Neural progenitor cell (in vitro differentiated cells): ENCODE results near the gene NUP58. TPM values are rescaled to one million over a fixed set of nuclear protein-coding genes. Genes with fewer than 3 reads are reported as not detected.
A peak's percentile ranks its signal among the peaks of the same experiment; 100 is the strongest.

Experiments
- DNase-seq: peaks from one replicate; pipeline ENCODE4 v3.0.0-alpha.2; 2016; ENCODE audit warnings: low spot score
- H2AFZ ChIP-seq: fragments of 200-600 bp; sonication (generic); replicated peaks from 2 replicates; pipeline ENCODE4 v1.6.1; 2016; ENCODE audit warnings: antibody characterized with exemption
- H3F3A ChIP-seq: fragments of 200-600 bp; sonication (generic); 2 replicates; pipeline ENCODE4 v1.6.1; 2016; ENCODE audit warnings: antibody characterized with exemption, low read depth
- H3K27ac ChIP-seq: fragments of 200-600 bp; sonication (generic); 2 replicates; pipeline ENCODE4 v1.5.1; 2016; ENCODE audit warnings: mild to moderate bottlenecking
- H3K27me3 ChIP-seq: fragments of 200-600 bp; sonication (generic); 2 replicates; pipeline ENCODE4 v1.6.1; 2016; ENCODE audit warnings: mild to moderate bottlenecking, moderate library complexity
- H3K36me3 ChIP-seq: fragments of 200-600 bp; sonication (generic); 2 replicates; pipeline ENCODE4 v1.5.1; 2016
- H3K4me1 ChIP-seq: fragments of 200-600 bp; sonication (generic); 2 replicates; pipeline ENCODE4 v1.6.1; 2016; ENCODE audit warnings: mixed run types
- H3K4me2 ChIP-seq: fragments of 200-600 bp; sonication (generic); 2 replicates; pipeline ENCODE4 v1.6.1; 2016
- H3K4me3 ChIP-seq: fragments of 200-600 bp; sonication (generic); 2 replicates; pipeline ENCODE4 v1.5.1; 2016
- H3K79me2 ChIP-seq: fragments of 200-600 bp; sonication (generic); 2 replicates; pipeline ENCODE4 v1.6.1; 2016; ENCODE audit warnings: low read depth
- H3K9ac ChIP-seq: fragments of 200-600 bp; sonication (generic); 2 replicates; pipeline ENCODE4 v1.6.1; 2016
- H3K9me3 ChIP-seq: fragments of 200-600 bp; sonication (generic); 2 replicates; pipeline ENCODE4 v1.5.1; 2016; ENCODE audit warnings: low read depth
- H4K20me1 ChIP-seq: fragments of 200-600 bp; sonication (generic); 2 replicates; pipeline ENCODE4 v1.6.1; 2016; ENCODE audit warnings: low read depth
- H3K27ac Mint-ChIP-seq: 3 replicates; pipeline ENCODE4 v1.8.0; 2021; ENCODE audit warnings: mixed read lengths
- H3K27me3 Mint-ChIP-seq: 2 replicates; pipeline ENCODE4 v1.8.0; 2022; ENCODE audit warnings: low read depth, mild to moderate bottlenecking, inconsistent platforms, moderate library complexity, mixed read lengths; ENCODE audit not compliant: insufficient read depth
- H3K36me3 Mint-ChIP-seq: 3 replicates; pipeline ENCODE4 v1.8.0; 2021; ENCODE audit warnings: mixed read lengths
- H3K4me1 Mint-ChIP-seq: 3 replicates; pipeline ENCODE4 v1.8.0; 2021; ENCODE audit warnings: mixed read lengths
- H3K4me3 Mint-ChIP-seq: 3 replicates; pipeline ENCODE4 v1.8.0; 2021; ENCODE audit warnings: mild to moderate bottlenecking, moderate library complexity, mixed read lengths
- H3K9me3 Mint-ChIP-seq: 3 replicates; pipeline ENCODE4 v1.8.0; 2020; ENCODE audit warnings: mixed read lengths
- CTCF ChIP-seq: fragments of 200-600 bp; sonication (generic); IDR thresholded peaks from 2 replicates; pipeline ENCODE4 v1.5.1; 2017; ENCODE audit warnings: antibody characterized with exemption, mild to moderate bottlenecking
- EZH2 ChIP-seq: fragments of 200-600 bp; sonication (generic); IDR thresholded peaks from 2 replicates; pipeline ENCODE4 v1.6.1; 2017; ENCODE audit warnings: antibody characterized with exemption, mild to moderate bottlenecking, moderate library complexity
- EZH2phosphoT487 ChIP-seq: fragments of 200-600 bp; sonication (generic); IDR thresholded peaks from 2 replicates; pipeline ENCODE4 v1.6.1; 2017; ENCODE audit warnings: antibody characterized with exemption
- total RNA-seq: library from RNA; depleted of rRNA; stranded (reverse); fragments of >200 nt; gene quantifications from 2 replicates; pipeline ENCODE4 v1.2.3, GENCODE V29; 2015; ENCODE audit warnings: low replicate concordance

NUP58 gene
- total RNA-seq, 1 donor from 2014 or later = 138 TPM

- H3K27me3 Mint-ChIP-seq = peaks cover 12% of the 10 kb centered on the region
- Histone ChIP-seq H3F3A (no peaks in the 10 kb centered on the region), H3K4me3 (no peak overlapping the region), H3K9ac (no peak overlapping the region), H3K36me3 (no peaks in the 10 kb centered on the region), H2AFZ (no peak overlapping the region), H3K4me1 (no peaks in the 10 kb centered on the region), H3K27ac (no peak overlapping the region), H3K9me3 (no peaks in the 10 kb centered on the region), H3K79me2 (no peaks in the 10 kb centered on the region), H3K27me3 (peaks cover 25% of the 10 kb centered on the region), H4K20me1 (no peaks in the 10 kb centered on the region), H3K4me2 (no peak overlapping the region)
- TF ChIP-seq EZH2phosphoT487 (no peak), EZH2 (no peak), CTCF (no peak)
- H3K4me1 Mint-ChIP-seq = no peaks in the 10 kb centered on the region
- H3K9me3 Mint-ChIP-seq = no peaks in the 10 kb centered on the region
- no peak overlapping the region for H3K4me3 Mint-ChIP-seq
- H3K36me3 Mint-ChIP-seq = no peaks in the 10 kb centered on the region
- H3K27ac Mint-ChIP-seq = no peak overlapping the region
- DNase-seq = no peak
Measured at GRCh38 chr13:25365720-25366235, 64.4 kb downstream of the NUP58 start.

GRCh38 chr13:25371158-25371874, 69.9 kb downstream of the NUP58 start:
- no peak overlapping the region for H3K27ac Mint-ChIP-seq
- no peaks in the 10 kb centered on the region for H3K36me3 ChIP-seq
- peaks cover 6% of the 10 kb centered on the region for H3K4me1 Mint-ChIP-seq
- H3K79me2 ChIP-seq = no peaks in the 10 kb centered on the region
- peak overlapping the region; percentile 98 for H3K4me2 ChIP-seq
- H3K27me3 ChIP-seq = peaks cover 70% of the 10 kb centered on the region
- no peaks in the 10 kb centered on the region for H3K9me3 ChIP-seq
- no peak overlapping the region for H3K27ac ChIP-seq
- H3F3A ChIP-seq = peaks cover 6% of the 10 kb centered on the region
- no peaks in the 10 kb centered on the region for H4K20me1 ChIP-seq
- no peak overlapping the region for H3K9ac ChIP-seq
- peak overlapping the region; percentile 100 for H2AFZ ChIP-seq
- no peaks in the 10 kb centered on the region for H3K36me3 Mint-ChIP-seq
- no peak for DNase-seq
- H3K4me3 Mint-ChIP-seq = peak overlapping the region; percentile 92
- no peaks in the 10 kb centered on the region for H3K4me1 ChIP-seq
- no peaks in the 10 kb centered on the region for H3K9me3 Mint-ChIP-seq
- H3K27me3 Mint-ChIP-seq = peaks cover 39% of the 10 kb centered on the region
- peak overlapping the region; percentile 90 for H3K4me3 ChIP-seq
- no peak for TF ChIP-seq EZH2
- peak; percentile 20 for TF ChIP-seq EZH2phosphoT487

GRCh38 chr13:25371875-25372283, 70.5 kb downstream of the NUP58 start, which contains the start of gene ATP8A2:
Gene ATP8A2, plus strand, starts transcription at chr13:25371974. Its CDS starts 239 bp downstream, at chr13:25372213.
- Histone ChIP-seq H3K27ac (no peak within 1 kb of the TSS), H4K20me1 (no peaks in the 10 kb centered on the region), H2AFZ (peak within 1 kb of the TSS; percentile 100), H3K36me3 (no peaks in the 10 kb centered on the region), H3K27me3 (peaks cover 70% of the 10 kb centered on the region), H3K79me2 (no peaks in the 10 kb centered on the region), H3K4me2 (peak within 1 kb of the TSS; percentile 98), H3K4me1 (no peaks in the 10 kb centered on the region), H3K4me3 (peak within 1 kb of the TSS; percentile 90), H3K9ac (no peak within 1 kb of the TSS), H3F3A (peaks cover 6% of the 10 kb centered on the region), H3K9me3 (no peaks in the 10 kb centered on the region)
- Mint-ChIP-seq H3K9me3 (no peaks in the 10 kb centered on the region), H3K4me3 (peak within 1 kb of the TSS; percentile 92), H3K27me3 (peaks cover 39% of the 10 kb centered on the region), H3K27ac (no peak within 1 kb of the TSS), H3K4me1 (peaks cover 6% of the 10 kb centered on the region), H3K36me3 (no peaks in the 10 kb centered on the region)
- peak; percentile 78 for DNase-seq
- peak; percentile 58 for TF ChIP-seq EZH2phosphoT487
- no peak for TF ChIP-seq CTCF
- TF ChIP-seq EZH2 = no peak
